Measurements from ENCODE around the gene MFSD6L.

Gene MFSD6L

GRCh38 chr17:8825802-8826201 is 26.6 kb upstream of the MFSD6L start:
- no peak overlapping the region for H3K4me3 ChIP-seq (ENCODE audit: low read depth, low read length)
- no peak for TF ChIP-seq CTCF (IDR thresholded peaks at IDR 0.05; ENCODE audit: borderline replicate concordance, insufficient read depth, low read depth, low read length)

GRCh38 chr17:8823279-8823678 is 24.1 kb upstream of the MFSD6L start:
- no peak for TF ChIP-seq CTCF (IDR thresholded peaks at IDR 0.05; ENCODE audit: borderline replicate concordance, insufficient read depth, low read depth, low read length)
- no peak overlapping the region for H3K4me3 ChIP-seq (ENCODE audit: low read depth, low read length)

GRCh38 chr17:8822401-8823035 is 23.4 kb upstream of the MFSD6L start:
- H3K4me3 ChIP-seq (ENCODE audit: low read depth, low read length), result no peak overlapping the region
- no peak for TF ChIP-seq CTCF (IDR thresholded peaks at IDR 0.05; ENCODE audit: borderline replicate concordance, insufficient read depth, low read depth, low read length)

- H3K4me3 ChIP-seq (ENCODE audit: low read depth, low read length), result no peak overlapping the region
- TF ChIP-seq CTCF (IDR thresholded peaks at IDR 0.05; ENCODE audit: borderline replicate concordance, insufficient read depth, low read depth, low read length), result no peak
These were observed 22.4 kb upstream of the MFSD6L start for GRCh38 chr17:8821446-8822105.

GRCh38 chr17:8820311-8821010 is 21.3 kb upstream of the MFSD6L start:
- TF ChIP-seq CTCF (IDR thresholded peaks at IDR 0.05; ENCODE audit: borderline replicate concordance, insufficient read depth, low read depth, low read length), result no peak
- no peak overlapping the region for H3K4me3 ChIP-seq (ENCODE audit: low read depth, low read length)

GRCh38 chr17:8818654-8819330 is 19.6 kb upstream of the MFSD6L start:
- H3K4me3 ChIP-seq (ENCODE audit: low read depth, low read length), result no peak overlapping the region
- no peak for TF ChIP-seq CTCF (IDR thresholded peaks at IDR 0.05; ENCODE audit: borderline replicate concordance, insufficient read depth, low read depth, low read length)
